Sigmoid colon (tissue), 7 donors: ENCODE results near the gene FHIP1B. TPM values are rescaled to one million over a fixed set of nuclear protein-coding genes. Genes with fewer than 3 reads are reported as not detected.

ENCODE experiments used
- DNase-seq: peaks from one replicate; pipeline ENCODE4 v3.0.0-alpha.2; 2019
- H3K27ac ChIP-seq, 4 donors: fragments of 200-600 bp; sonication (generic); one replicate each; pipeline ENCODE4 v1.5.1; 2016 to 2019; ENCODE audit warnings: mild to moderate bottlenecking in 1 of 4
- H3K27me3 ChIP-seq, 3 donors: fragments of 200-600 bp; sonication (generic); one replicate each; pipeline ENCODE4 v1.5.1; 2019; ENCODE audit warnings: mild to moderate bottlenecking in 1 of 3
- H3K36me3 ChIP-seq, 4 donors: fragments of 200-600 bp; sonication (generic); one replicate each; pipeline ENCODE4 v1.5.1; 2016 to 2019
- H3K4me1 ChIP-seq, 4 donors: fragments of 200-600 bp; sonication (generic); one replicate each; pipeline ENCODE4 v1.5.1; 2017 to 2019
- H3K4me3 ChIP-seq, 4 donors: fragments of 200-600 bp; sonication (generic); one replicate each; pipeline ENCODE4 v1.5.1; 2017 to 2019; ENCODE audit warnings: mild to moderate bottlenecking in 2 of 4, moderate library complexity in 1 of 4
- H3K9me3 ChIP-seq, 4 donors: fragments of 200-600 bp in 3 of 4; sonication (generic) in 3 of 4; one replicate each; pipeline versions ENCODE4 v1.5.1 to v1.6.1; 2013 to 2019
- EP300 ChIP-seq, 4 donors: sonication (generic); formaldehyde crosslinking; IDR thresholded peaks; one replicate each; pipeline ENCODE4 v1.6.1; 2017; ENCODE audit warnings: antibody characterized with exemption in 4 of 4
- POLR2A ChIP-seq, 2 donors: fragments of 450-650 bp; IDR thresholded peaks; one replicate each; pipeline ENCODE4 v1.6.1; 2016; ENCODE audit warnings: antibody characterized with exemption in 2 of 2, mild to moderate bottlenecking in 2 of 2, moderate library complexity in 2 of 2
- POLR2AphosphoS5 ChIP-seq, 4 donors: sonication (generic); formaldehyde crosslinking; IDR thresholded peaks; one replicate each; pipeline ENCODE4 v1.6.1; 2017; ENCODE audit warnings: antibody characterized with exemption in 4 of 4
- WGBS, 2 donors: extraction: QIAGEN DNeasy Blood & Tissue Kit; methylation state at CpG; one replicate each; pipeline ENCODE4 v1.1.7; 2013; 5-methylcytosine and 5-hydroxymethylcytosine counted together
- intact Hi-C: fragments of 100-400 bp; cut with DNase I; formaldehyde crosslinking; loops from one replicate; pipeline ENCODE4 v1.15.1; 2023
- polyA plus RNA-seq, 3 donors: library from polyadenylated mRNA; stranded (reverse); fragments of 200-250 nt; gene quantifications; one replicate each; pipeline ENCODE4 v1.2.3, GENCODE V29; 2013
- total RNA-seq, 4 donors: library from RNA; depleted of rRNA; stranded (reverse); fragments of >200 nt; gene quantifications; one replicate each; pipeline ENCODE4 v1.1.0, GENCODE V29; 2016
- TF ChIP-seq, protein P1 (sequence below), 4 experiments: fragments of 450-650 bp in 3 of 4; fragments of 200-600 bp in 1 of 4; IDR thresholded peaks; one replicate each; pipeline ENCODE4 v1.5.1; 2016 to 2019; ENCODE audit warnings: antibody characterized with exemption in 4 of 4, mild to moderate bottlenecking in 3 of 4, moderate library complexity in 2 of 4
- donor health status: healthy with polysubstance abuse.
- donor health status: Bipolar disorder and iron deficiency.
- donor health status: healthy.

FHIP1B gene
- total and polyA plus RNA-seq, 7 donors = 21.6 to 89.0 (median 49.2) TPM

- intact Hi-C loops = no loop called here
- Histone ChIP-seq H3K4me3 (no peak overlapping the region), H3K4me1 (peaks cover 0 to 15% (median 5%) of the 10 kb centered on the region in 4 donors), H3K36me3 (peaks cover 3 to 69% (median 21%) of the 10 kb centered on the region in 4 donors), H3K9me3 (no peaks in the 10 kb centered on the region), H3K27ac (no peak overlapping the region), H3K27me3 (no peaks in the 10 kb centered on the region)
- TF ChIP-seq POLR2AphosphoS5 (IDR thresholded peaks at IDR 0.05) = no peak
- no peak for TF ChIP-seq POLR2A (IDR thresholded peaks at IDR 0.05)
- TF ChIP-seq, protein P1, sequence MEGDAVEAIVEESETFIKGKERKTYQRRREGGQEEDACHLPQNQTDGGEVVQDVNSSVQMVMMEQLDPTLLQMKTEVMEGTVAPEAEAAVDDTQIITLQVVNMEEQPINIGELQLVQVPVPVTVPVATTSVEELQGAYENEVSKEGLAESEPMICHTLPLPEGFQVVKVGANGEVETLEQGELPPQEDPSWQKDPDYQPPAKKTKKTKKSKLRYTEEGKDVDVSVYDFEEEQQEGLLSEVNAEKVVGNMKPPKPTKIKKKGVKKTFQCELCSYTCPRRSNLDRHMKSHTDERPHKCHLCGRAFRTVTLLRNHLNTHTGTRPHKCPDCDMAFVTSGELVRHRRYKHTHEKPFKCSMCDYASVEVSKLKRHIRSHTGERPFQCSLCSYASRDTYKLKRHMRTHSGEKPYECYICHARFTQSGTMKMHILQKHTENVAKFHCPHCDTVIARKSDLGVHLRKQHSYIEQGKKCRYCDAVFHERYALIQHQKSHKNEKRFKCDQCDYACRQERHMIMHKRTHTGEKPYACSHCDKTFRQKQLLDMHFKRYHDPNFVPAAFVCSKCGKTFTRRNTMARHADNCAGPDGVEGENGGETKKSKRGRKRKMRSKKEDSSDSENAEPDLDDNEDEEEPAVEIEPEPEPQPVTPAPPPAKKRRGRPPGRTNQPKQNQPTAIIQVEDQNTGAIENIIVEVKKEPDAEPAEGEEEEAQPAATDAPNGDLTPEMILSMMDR (IDR thresholded peaks at IDR 0.05) = no peak
- no peak for TF ChIP-seq EP300 (IDR thresholded peaks at IDR 0.05)
- WGBS, 2 donors = 96 to 97% methylated on average over 9 of the region's 9 CpGs
- DNase-seq = no peak
These were observed 24.0 kb downstream of the FHIP1B start for GRCh38 chr11:6210274-6210955.

DNA sequence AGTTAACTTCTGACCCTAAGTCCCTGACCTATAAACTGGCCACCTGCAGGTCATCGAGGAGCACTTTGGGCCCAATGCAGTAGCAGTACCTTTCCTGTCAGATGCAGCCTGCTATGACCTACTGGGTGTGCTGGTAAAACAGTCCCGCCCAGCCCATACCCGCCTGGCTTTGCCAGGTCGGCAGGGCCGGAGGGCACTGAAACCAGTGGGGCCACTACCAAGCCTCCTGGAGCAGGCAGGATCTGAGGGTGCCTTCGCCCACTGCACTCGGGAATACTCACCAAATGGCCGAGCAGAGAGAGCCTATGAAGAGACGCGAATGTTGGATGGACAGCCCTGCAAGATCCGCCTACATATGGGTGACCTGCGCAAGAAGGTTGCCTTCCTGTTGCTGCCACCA, 24.6 kb downstream of the FHIP1B start:
- H3K9me3 ChIP-seq = no peaks in the 10 kb centered on the region
- H3K4me3 ChIP-seq = no peak overlapping the region
- TF ChIP-seq, protein P1 (IDR thresholded peaks at IDR 0.05) = no peak
- no peak for TF ChIP-seq POLR2AphosphoS5 (IDR thresholded peaks at IDR 0.05)
- no peak for TF ChIP-seq EP300 (IDR thresholded peaks at IDR 0.05)
- TF ChIP-seq POLR2A (IDR thresholded peaks at IDR 0.05) = no peak
- no peaks in the 10 kb centered on the region for H3K27me3 ChIP-seq
- WGBS, 2 donors = 96 to 97% methylated on average over 12 of the region's 12 CpGs
- H3K27ac ChIP-seq = no peak overlapping the region
- H3K4me1 ChIP-seq = peaks cover 0 to 15% (median 5%) of the 10 kb centered on the region in 4 donors
- H3K36me3 ChIP-seq = peaks cover 0 to 68% (median 21%) of the 10 kb centered on the region in 4 donors
- intact Hi-C loops = no loop called here
- no peak for DNase-seq

- 84 to 90% methylated on average over 3 of the region's 3 CpGs for WGBS, 2 donors
- H3K4me1 ChIP-seq = peaks cover 0 to 15% (median 5%) of the 10 kb centered on the region in 4 donors
- intact Hi-C loops = no loop called here
- no peaks in the 10 kb centered on the region for H3K9me3 ChIP-seq
- H3K36me3 ChIP-seq = peaks cover 0 to 39% (median 13%) of the 10 kb centered on the region in 4 donors
- DNase-seq = no peak
- peak overlapping the region in 3 of 4 donors; percentile 25 to 70 (median 55) for H3K27ac ChIP-seq
- H3K4me3 ChIP-seq = no peak overlapping the region
- TF ChIP-seq EP300 (IDR thresholded peaks at IDR 0.05) (no peak), POLR2AphosphoS5 (IDR thresholded peaks at IDR 0.05) (no peak)
- TF ChIP-seq, protein P1 (IDR thresholded peaks at IDR 0.05) = no peak
- H3K27me3 ChIP-seq = no peaks in the 10 kb centered on the region
These were observed 27.8 kb downstream of the FHIP1B start for GRCh38 chr11:6206456-6207180.

DNA sequence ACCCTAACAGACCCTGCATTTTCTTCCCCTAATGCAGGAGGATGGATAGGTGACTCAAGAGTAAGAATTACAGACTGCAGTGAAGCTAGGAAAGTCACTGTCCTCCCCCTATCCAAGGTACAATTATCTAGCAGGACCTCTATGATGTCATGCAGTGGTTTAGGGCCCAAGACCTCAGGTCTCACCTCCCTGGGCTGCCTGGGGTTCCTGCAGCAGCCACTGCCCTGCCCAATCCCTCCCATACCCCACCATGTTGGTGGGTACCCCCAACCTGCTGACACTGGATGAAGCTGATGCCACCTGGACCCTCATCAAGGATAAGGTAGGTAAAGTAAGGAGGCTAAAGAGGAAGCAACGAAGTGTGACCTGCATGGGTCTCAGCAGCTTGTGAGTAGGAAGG, 29.1 kb downstream of the FHIP1B start, which contains the start of gene C11orf42:
Gene C11orf42 (plus strand): TSS at position 192 of the 400 bp plus-strand sequence. CDS start 59 bp downstream, at position 251.
- H3K36me3 ChIP-seq = peaks cover 0 to 27% (median 2%) of the 10 kb centered on the region in 4 donors
- H3K9me3 ChIP-seq = no peaks in the 10 kb centered on the region
- H3K4me1 ChIP-seq = peaks cover 0 to 15% (median 5%) of the 10 kb centered on the region in 4 donors
- no peak for DNase-seq
- 83 to 92% methylated on average over 1 of the region's 1 CpG for WGBS, 2 donors
- H3K27me3 ChIP-seq = no peaks in the 10 kb centered on the region
- intact Hi-C loops = no loop called here
- peak within 1 kb of the TSS in 3 of 4 donors; percentile 25 to 70 (median 55) for H3K27ac ChIP-seq
- no peak within 1 kb of the TSS for H3K4me3 ChIP-seq
- TF ChIP-seq POLR2A (IDR thresholded peaks at IDR 0.05) (no peak), EP300 (IDR thresholded peaks at IDR 0.05) (no peak), POLR2AphosphoS5 (IDR thresholded peaks at IDR 0.05) (no peak)
- TF ChIP-seq, protein P1 (IDR thresholded peaks at IDR 0.05) = no peak
